Psoas muscle (tissue), 8 donors: ENCODE data around the gene RBM20. TPM values are rescaled to one million over a fixed set of nuclear protein-coding genes. Genes with fewer than 3 reads are reported as not detected.

ENCODE experiments used
- ATAC-seq, 4 donors: fragments of 200-7000 bp; cut with Tn5 transposase; one replicate each; pipeline ENCODE4 v1.9.1; 2020; ENCODE audit warnings: moderate library complexity in 3 of 4, mild to moderate bottlenecking in 2 of 4
- DNase-seq, 2 donors: peaks; one replicate each; pipeline ENCODE4 v3.0.0-alpha.2; 2020
- H3K27ac ChIP-seq: fragments of 200-600 bp; one replicate; pipeline ENCODE4 v1.8.0; 2022
- H3K27me3 ChIP-seq, 3 donors: fragments of 200-600 bp in 1 of 3; one replicate each; pipeline versions ENCODE4 v1.6.1 to v1.8.0; 2013 to 2022; ENCODE audit warnings: low read length in 2 of 3, mild to moderate bottlenecking in 2 of 3, moderate library complexity in 1 of 3; ENCODE audit not compliant: insufficient read depth in 3 of 3
- H3K36me3 ChIP-seq, 2 donors: fragments of 200-600 bp in 1 of 2; one replicate each; pipeline versions ENCODE4 v1.6.1 to v1.8.0; 2013 to 2022; ENCODE audit warnings: low read depth in 1 of 2, mild to moderate bottlenecking in 1 of 2, moderate library complexity in 1 of 2; ENCODE audit not compliant: insufficient read depth in 1 of 2
- H3K4me1 ChIP-seq: fragments of 200-600 bp; one replicate; pipeline ENCODE4 v1.8.0; 2022
- H3K4me3 ChIP-seq: fragments of 200-600 bp; one replicate; pipeline ENCODE4 v1.8.0; 2022; ENCODE audit warnings: mild to moderate bottlenecking
- H3K9me3 ChIP-seq: fragments of 200-600 bp; one replicate; pipeline ENCODE4 v1.8.0; 2022
- CTCF ChIP-seq: fragments of 200-600 bp; IDR thresholded peaks from one replicate; pipeline ENCODE4 v1.8.0; 2022; ENCODE audit warnings: antibody characterized with exemption
- WGBS, 3 donors: extraction: QIAGEN DNeasy Blood & Tissue Kit; methylation state at CpG; one replicate each; pipeline versions ENCODE4 v1.1.6 to v1.1.7; 2013; 5-methylcytosine and 5-hydroxymethylcytosine counted together
- intact Hi-C, 2 donors: fragments of 100-400 bp; cut with DNase I; formaldehyde crosslinking; loops; one replicate each; pipeline versions ENCODE4 v1.11.0 to v1.14.2; 2022
- polyA plus RNA-seq, 3 donors: library from polyadenylated mRNA; stranded (reverse); fragments of 200-250 nt; gene quantifications; one replicate each; pipeline ENCODE4 v1.2.3, GENCODE V29; 2013
- total RNA-seq, 4 donors: library from RNA; stranded (reverse); fragmentation: NEBNext Ultra II Directional in 2 of 4; extraction: Animal tissue kit (Norgen Biotek cat#: 25700) in 2 of 4; gene quantifications; one replicate each; pipeline versions ENCODE4 v1.2.1 to v1.2.4, GENCODE V29; 2021 to 2023
- donor health status: healthy with polysubstance abuse.
- donor health status: DM: no; HTN: no; CAD: no; lungs with moderate emphysema.
- donor health status: Bipolar disorder and iron deficiency.
- donor health status: healthy.
- donor health status: DM: yes; HTN: yes; CAD: no.
- donor health status: DM: no; HTN: no; CAD: no.
- donor health status: DM: no; HTN: no; CAD: no.
- donor health status: DM: yes; HTN: yes; CAD: no.

The RBM20 gene
- total and polyA plus RNA-seq, 7 donors, result 1.6 to 48.8 (median 14.2) TPM

DNA sequence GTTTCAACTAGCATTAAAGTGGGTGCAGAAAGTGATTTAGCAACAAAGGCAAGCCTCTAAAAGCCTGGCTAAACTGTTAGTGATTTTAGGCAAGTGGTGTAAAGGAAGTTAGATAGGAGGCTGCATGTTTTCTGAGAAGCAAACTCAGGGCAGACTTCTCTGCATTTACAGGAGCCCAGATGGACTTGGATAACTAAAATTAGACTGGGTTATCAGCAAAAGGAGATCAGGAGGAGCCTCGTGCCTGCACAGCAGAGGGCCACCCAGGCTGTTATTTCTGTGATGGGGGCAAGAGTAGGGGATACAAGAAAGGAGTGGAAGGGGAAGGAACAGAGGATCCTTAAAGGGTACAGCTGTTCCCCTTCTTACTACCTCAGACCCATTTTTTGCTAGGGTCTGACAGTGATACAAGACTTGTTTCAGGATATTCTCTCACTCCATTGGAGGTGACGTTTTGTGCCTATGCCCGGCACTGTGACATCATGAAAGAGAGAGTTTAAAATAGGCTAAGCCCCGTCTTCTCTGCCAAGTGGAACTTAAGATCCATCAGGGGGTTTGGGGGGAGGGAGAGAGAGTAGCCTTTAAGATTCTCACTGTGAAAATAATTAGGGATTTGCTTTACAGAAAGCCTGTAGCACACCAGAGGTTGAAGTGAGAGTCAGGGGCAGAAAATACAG lies 178.0 kb downstream of the RBM20 start:
- TF ChIP-seq CTCF, result no peak
- H3K9me3 ChIP-seq, result no peaks in the 10 kb centered on the region
- DNase-seq (no peak), ATAC-seq (peak in 3 of 4 donors; percentile 38 to 50 (median 48))
- H3K4me1 ChIP-seq, result peaks cover 75% of the 10 kb centered on the region
- peak overlapping the region; percentile 82 for H3K27ac ChIP-seq
- intact Hi-C loops, result loop anchor here in 1 of 2 donors (5.0 kb wide), 2 partner anchors 45 to 50 kb away; partner anchors contain the start of gene PDCD4
- WGBS, 3 donors, result 14 to 38% (median 17%) methylated on average over 4 of the region's 4 CpGs
- H3K27me3 ChIP-seq, result no peaks in the 10 kb centered on the region
- H3K4me3 ChIP-seq, result peak overlapping the region; percentile 4
- peaks cover 0 to 26% of the 10 kb centered on the region in 2 donors for H3K36me3 ChIP-seq

DNA sequence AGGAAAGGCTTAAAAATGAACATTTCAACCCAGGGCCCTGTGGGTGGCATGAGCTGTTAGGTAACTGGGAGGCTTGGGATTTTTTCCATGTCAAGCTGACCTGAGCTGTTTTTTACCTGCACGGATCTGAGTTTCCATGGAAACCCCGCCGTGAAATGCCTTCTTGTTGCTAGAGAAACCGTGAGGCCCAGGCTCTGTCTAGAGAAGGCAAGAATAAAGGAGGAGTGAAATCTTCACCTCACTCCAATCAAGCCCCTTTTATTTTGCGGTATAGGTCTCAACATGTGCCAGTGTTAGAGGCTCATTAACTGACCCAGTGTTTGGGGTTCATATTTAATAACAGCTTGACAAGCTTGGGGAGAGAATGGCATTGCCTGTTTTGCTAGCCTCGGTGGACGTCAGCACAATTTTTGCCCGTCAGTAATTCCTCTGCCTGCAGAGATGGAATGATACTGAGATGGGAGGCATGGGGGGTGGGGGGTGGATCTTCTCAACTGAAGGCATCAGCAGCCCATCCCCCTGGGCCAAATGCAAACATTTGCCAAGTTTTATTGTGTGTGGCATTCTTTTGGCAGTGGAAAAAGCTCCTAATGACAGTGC lies 178.7 kb downstream of the RBM20 start:
- ATAC-seq (no peak), DNase-seq (no peak)
- Histone ChIP-seq H3K27me3 (no peaks in the 10 kb centered on the region), H3K27ac (peak overlapping the region; percentile 82), H3K4me1 (peaks cover 75% of the 10 kb centered on the region), H3K9me3 (no peaks in the 10 kb centered on the region), H3K4me3 (no peak overlapping the region), H3K36me3 (peaks cover 0 to 26% of the 10 kb centered on the region in 2 donors)
- WGBS, 3 donors, result 29 to 42% (median 31%) methylated on average over 8 of the region's 8 CpGs
- TF ChIP-seq CTCF, result no peak
- intact Hi-C loops, result loop anchor here in 1 of 2 donors (5.0 kb wide), 2 partner anchors 46 to 49 kb away; partner anchors contain the start of gene PDCD4

DNA sequence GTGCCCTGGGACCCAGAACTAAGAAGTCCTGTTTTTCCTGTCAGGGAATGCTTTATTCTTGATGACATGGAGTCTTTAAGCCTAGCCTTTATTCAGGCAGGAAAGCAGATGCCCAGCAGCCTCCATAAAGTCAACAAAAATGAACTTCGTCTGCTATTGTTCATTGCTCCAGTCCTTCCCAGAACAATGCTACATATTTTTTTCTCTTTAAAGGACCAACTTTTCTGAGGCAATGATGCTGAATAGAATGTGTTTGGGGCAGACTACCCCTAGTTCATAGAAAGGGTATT lies 180.0 kb downstream of the RBM20 start:
- Histone ChIP-seq H3K9me3 (no peaks in the 10 kb centered on the region), H3K36me3 (peaks cover 0 to 30% of the 10 kb centered on the region in 2 donors), H3K4me1 (peaks cover 66% of the 10 kb centered on the region), H3K27ac (peak overlapping the region; percentile 52), H3K4me3 (no peak overlapping the region), H3K27me3 (no peaks in the 10 kb centered on the region)
- intact Hi-C loops, result loop anchor here in 1 of 2 donors (5.0 kb wide), 2 partner anchors 47 to 48 kb away; partner anchors contain the start of gene PDCD4
- ATAC-seq, result no peak
- no peak for DNase-seq
- 83 to 87% (median 84%) methylated on average over 1 of the region's 1 CpG for WGBS, 3 donors
- TF ChIP-seq CTCF, result no peak

DNA sequence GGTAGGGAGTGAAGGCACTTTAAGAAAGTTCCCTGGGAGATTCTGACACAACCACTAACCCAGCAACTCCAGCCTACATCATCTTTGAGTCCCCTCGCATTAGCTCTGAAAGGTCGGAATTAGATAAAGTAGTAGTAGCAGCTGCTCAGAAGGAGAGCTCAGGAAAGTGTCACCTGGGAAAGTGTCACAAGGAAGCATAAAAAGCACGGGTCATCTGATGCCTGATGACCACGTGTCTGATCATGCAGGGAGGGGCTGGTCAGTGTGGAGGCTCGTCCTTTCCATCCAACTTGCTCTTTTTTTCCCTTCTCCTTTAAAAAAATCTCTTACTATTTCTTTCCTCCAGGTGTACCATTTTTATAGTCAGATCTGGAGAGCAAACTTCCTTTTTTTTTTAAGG lies 180.5 kb downstream of the RBM20 start:
- intact Hi-C loops, result loop anchor here (5.0 kb wide), 2 partner anchors 47 to 48 kb away; partner anchors contain the start of gene PDCD4 (in 2 of the 2)
- H3K4me1 ChIP-seq, result peaks cover 60% of the 10 kb centered on the region
- DNase-seq (no peak), ATAC-seq (no peak)
- H3K9me3 ChIP-seq, result no peaks in the 10 kb centered on the region
- 21 to 45% (median 28%) methylated on average over 5 of the region's 5 CpGs for WGBS, 3 donors
- H3K27me3 ChIP-seq, result no peaks in the 10 kb centered on the region
- H3K27ac ChIP-seq, result peak overlapping the region; percentile 52
- peaks cover 0 to 36% of the 10 kb centered on the region in 2 donors for H3K36me3 ChIP-seq
- H3K4me3 ChIP-seq, result no peak overlapping the region
- TF ChIP-seq CTCF, result no peak
